GM18867 (cell line): ENCODE data around the gene PC.
"Not testable (repeated sequence)": the region's sequence is repeated elsewhere in the genome, so short reads cannot be mapped to it uniquely, and the experiment has no call there.

Experiments
- ATAC-seq: cut with Tn5 transposase; IDR thresholded peaks from one replicate; pipeline ENCODE4 v1.9.1; 2021; ENCODE audit warnings: mild to moderate bottlenecking, moderate library complexity; ENCODE audit not compliant: unreplicated experiment

The PC gene

DNA sequence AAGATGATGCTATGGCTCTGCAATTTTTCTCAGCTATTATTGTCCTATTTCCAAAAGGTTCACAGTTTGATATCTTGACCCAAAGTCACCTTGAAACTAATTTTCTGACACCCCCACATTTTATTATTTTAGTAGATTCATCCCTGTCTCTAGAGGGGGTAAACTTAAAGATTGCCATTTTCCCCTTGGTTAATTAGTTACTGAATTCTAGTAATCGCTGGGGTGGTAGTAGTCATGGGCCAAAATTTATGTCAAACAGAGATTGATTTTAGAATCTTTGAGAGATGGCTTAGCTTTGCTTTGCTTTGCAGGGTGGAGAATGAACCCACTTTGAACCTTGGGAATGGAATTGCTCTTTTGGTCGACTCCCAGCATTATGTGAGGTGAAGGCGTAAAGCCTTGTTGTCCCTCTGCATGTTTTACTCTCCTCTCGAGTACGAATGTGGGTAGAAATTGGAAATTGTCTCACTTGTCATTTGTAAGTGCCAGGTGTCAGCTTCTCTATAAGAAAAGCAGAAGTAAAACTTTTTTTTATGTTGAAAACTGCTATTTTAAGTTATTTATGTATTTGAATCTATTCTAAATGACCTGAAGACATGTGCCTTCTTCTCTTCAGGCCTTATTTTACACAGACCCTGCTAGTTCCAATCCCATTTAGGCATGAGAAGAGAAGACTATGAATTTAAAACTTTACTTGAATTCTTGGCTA, 157.3 kb downstream of the PC start:
- peak; percentile 76 for ATAC-seq

DNA sequence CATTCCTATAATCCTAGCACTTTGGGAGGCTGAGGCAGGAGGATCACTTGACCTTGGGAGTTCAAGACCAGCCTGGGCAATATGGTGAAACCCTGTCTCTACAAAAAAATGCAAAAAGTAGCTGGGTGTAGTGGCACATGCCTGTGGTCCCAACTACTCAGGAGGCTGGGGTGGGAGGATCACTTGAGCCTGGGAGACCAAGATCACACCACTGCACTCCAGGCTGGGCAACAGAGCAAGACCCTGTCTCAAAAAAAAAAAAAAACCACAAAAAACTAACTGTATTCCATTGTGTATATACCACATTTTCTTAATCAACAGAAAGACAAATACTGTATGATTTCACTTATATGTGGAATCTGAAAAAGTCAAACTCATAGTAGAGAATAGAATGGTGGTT, 158.4 kb downstream of the PC start:
- ATAC-seq, result not testable (repeated sequence)
